Erythroblast (primary cell): Measurements from ENCODE around the gene DNAJA4.

Experiments used
- GATA1 ChIP-seq: IDR thresholded peaks from 2 replicates; pipeline ENCODE4 v1.6.1; 2011; ENCODE audit warnings: low read depth, mild to moderate bottlenecking, control low read depth, low read length, moderate library complexity
- POLR2A ChIP-seq: IDR thresholded peaks from 2 replicates; pipeline ENCODE4 v1.6.1; 2011; ENCODE audit warnings: mild to moderate bottlenecking, low read length

DNA sequence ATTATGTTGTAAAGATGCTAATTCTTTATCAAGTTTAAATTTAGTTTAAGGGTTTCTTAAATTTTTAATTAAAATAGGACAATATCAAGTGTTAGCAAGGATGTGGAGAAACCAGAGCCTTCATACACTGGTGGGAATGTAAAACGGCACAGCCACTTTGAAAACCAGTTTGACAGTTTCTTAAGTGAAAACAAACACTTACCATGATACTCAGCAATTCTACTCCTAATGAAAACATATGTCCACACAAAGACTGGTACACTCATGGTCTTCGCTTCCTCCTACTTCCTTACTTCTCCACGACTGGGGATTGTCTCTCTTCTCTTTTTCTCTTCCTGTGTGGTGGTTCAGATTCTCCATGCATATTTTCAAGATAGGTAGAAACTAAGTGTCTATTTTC lies 25.9 kb downstream of the DNAJA4 start:
- TF ChIP-seq POLR2A (no peak), GATA1 (no peak)
